ENCODE results near the gene HSF2BP.
A peak's percentile ranks its signal among the peaks of the same experiment; 100 is the strongest.
"Not testable (repeated sequence)": the region's sequence is repeated elsewhere in the genome, so short reads cannot be mapped to it uniquely, and the experiment has no call there.

The HSF2BP gene

DNA sequence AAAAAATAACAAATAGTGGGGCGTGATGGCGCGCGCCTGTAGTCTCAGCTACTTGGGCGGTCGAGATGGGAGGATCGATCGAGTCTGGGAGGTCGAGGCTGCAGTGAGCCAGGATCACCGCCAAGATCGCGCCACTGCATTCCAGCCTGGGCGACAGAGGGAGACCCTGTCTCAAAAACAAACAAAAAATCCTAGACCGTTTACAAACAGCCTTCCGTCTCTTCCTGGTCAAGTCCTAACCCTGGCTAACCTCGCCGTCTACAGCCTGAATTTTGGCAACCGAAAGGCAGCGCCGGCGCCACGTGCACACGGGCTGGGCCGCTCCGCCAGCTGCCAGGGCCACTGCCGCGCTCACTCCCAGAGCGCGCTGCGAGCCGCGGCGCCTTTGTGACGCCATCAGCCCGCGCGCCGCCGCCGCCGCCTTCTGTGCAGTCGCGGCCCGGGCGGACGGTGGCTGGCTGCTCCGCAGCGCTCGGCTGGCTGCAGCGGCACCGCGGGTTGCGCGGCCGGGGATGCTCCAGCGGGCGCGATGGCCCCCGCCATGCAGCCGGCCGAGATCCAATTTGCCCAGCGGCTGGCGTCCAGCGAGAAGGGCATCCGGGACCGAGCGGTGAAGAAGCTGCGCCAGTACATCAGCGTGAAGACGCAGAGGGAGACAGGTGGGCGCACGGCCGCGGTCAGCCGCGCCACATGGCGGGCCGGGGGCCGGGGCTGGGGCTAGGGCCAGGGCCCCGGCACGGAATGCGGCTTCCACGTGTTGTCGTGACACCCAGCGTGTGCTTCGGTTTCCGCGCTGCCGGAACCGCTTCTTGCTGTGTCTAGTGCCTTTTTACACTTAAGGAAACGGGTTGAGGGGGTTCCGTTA, at the start of gene HSF2BP, which contains the start of gene RRP1B:
Gene HSF2BP, minus strand, starts transcription at position 353 of the 865 bp plus-strand sequence. CDS start 1,392 bp downstream, outside the sequence.
Gene RRP1B, plus strand, starts transcription at position 425 of the 865 bp plus-strand sequence. Its CDS starts 105 bp downstream, at position 530.
- peak; percentile 92 for DNase-seq

DNA sequence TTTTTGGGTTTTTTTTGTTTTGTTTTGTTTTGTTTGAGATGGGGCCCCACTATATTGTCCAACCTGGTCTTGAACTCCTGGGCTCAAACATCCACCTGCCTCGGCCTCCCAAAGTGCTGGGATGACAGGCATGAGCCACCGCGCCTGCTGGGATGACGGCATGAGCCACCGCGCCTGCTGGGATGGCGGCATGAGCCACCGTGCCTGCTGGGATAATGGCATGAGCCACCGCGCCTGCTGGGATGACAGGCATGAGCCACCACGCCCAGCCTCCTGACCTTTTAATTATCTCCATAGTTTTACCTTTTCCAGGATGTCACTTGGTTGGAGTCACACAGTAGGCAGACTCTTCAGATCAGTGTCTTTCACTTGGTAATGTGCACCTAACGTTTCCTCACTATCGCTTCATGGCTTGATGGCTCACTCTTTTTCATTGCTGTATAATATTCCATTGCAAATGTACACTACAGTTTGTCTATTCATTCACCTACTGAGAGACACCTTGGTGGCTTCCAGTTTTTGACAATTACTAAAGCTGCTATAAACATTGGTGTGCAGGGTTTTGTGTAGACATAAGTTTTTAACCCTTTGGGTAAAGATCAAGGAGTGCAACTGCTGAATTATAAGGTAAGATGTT, 49.6 kb upstream of the HSF2BP start:
- no peak for DNase-seq

DNA sequence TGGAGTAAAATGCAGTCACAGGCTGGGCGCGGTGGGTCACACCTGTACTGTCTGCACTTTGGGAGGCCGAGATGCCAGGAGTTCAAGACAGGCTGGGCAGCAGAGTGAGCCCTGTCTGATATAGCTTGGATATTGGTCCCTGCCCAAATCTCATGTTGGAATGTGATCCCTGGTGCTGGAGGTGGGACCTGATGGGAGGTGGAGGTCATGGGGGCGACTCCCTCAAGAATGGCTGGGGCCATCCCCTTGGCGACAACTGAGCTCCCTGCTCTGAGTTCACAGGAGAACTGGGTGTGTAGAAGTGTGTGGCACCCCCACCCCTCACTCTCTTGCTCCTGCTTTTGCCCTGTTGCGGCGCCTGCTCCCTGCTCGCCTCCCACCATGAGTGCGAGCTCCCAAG, 48.2 kb upstream of the HSF2BP start:
- DNase-seq, result no peak

DNA sequence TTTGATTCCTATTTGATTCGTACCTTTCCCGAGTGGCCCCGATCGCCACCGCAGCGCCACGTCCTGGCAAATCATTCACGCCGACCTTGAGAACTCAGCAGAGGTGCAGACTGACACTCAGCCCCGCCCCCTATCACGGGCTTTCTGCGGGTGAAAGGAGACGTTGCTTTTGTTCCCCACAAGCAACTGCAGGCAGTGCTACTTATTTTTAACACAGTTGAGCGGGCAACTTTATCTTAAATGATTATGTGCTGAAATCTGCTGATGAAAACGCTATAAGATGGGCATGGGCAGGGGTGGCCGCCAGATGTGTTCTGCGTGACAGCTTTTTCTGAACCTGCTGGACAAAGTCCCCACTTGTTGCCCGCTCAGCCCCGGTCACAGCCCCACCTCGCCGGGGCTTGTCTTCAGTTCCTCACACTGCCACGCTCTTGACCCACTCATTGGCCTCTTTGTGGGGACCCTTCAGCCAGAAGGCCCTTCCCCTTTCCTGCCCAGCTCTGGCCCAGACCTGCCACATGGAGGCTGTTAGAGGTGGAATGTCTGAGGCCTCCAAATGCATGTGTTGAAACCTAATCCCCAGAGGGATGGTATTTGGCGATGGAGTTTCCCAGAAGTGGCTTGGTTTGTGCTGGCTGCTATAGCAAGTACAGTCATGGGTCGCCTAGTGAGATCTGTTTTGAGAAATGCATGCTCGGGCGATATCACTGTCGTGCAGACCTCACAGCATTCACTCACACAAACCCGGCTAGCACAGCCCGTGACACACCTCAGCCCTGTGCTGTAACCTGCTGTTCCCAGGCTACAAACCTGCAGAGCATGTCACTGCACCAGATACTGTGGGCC, 44.0 kb upstream of the HSF2BP start:
- DNase-seq, result no peak

DNA sequence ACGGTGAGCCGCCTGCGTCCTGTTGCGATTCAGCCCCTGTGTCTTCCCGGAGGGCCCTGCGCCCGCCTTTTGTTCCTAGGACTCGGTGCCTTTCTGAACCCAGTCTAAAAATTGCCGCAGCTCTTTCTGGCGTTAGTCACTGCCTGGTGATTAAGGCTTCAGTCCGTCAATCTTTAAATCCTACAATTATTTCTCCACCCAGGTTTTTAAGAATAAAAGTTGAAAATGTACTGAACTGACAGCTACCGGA, 43.4 kb upstream of the HSF2BP start:
- DNase-seq, result no peak

DNA sequence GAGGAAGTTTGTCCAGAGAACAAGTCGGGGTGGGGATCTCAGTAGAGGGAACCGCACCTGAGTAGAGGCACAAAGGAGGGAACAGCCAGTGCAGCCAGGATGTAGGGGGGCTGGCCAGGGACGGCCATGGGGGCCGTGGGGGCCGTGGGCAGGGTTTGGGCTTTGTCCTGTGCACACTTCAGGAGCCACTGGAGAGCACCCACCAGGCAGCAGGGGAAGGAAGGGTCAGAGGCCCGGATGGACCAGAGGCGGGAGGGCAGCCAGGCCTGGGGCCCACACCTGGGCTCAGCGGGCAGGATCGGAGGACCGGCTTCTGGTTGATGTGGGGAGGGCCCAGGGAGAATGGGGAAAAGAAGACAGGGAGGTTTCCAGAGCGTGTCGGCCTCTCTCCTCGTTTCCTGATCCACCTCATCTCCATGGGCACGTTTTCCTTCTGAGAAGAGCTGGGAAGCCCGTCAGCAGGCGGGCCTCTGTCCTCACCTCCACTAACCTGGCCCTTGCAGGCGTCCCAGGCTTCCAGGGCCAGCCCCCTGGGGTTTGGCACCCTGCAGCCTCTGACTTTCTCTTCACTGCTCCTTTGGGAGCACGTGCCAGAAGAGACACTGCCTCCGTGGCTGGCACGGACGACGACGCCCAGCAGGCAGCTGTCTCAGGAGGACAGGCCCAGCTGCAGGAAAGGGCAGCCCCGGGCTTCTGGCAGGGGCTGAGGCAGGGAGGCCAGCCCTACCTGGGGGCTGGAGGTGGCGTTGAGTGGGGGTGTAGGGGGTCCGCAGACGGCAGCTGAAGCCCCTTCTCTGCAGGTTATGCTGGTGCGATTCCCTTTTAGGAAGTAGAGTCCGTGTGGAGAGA, 42.9 kb upstream of the HSF2BP start:
- no peak for DNase-seq

DNA sequence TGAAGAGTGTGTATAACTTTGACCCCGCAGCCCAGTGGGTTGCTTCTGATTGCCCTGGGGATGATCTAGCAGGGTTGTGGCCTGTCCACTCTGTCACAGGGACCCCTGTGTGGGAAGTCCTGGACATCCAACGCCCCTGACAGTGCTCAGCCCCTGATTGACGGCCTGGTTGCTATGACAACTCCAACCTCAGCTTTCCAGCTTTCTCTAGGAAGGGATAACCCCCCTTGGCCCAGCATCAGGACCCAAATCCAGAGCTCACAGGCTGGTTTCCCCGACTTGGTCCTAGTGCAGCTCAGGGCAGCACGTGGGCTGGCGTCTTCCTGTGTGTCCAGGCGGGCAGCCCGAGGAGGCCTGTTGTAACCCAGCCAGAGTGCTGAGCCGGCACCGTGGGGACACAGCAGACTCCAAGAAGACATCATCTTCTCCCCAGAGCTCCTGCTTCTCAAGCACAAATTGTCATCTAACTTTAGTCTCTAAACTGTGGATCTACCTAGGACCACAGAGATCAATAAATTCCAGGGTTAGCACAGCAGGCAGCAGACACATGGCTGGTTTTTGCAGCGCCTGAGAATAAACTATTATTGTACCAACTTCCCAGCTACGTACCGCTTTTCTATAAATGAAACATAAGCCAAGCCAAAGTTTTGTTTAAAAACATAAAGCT, 40.8 kb upstream of the HSF2BP start:
- no peak for DNase-seq

DNA sequence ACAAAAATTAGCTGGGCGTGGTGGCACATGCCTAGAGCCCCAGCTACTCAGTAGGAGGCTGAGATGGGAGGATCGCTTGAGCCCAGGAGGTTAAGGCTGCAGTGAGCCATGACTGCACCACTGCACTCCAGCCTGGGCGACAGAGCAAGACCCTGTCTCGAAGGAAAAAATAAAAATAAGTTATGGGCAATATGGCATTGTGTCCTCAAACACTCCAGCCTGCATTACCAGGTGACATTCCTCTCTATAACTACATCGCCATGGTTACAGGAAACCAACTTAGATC, 40.1 kb upstream of the HSF2BP start:
- DNase-seq, result not testable (repeated sequence)

DNA sequence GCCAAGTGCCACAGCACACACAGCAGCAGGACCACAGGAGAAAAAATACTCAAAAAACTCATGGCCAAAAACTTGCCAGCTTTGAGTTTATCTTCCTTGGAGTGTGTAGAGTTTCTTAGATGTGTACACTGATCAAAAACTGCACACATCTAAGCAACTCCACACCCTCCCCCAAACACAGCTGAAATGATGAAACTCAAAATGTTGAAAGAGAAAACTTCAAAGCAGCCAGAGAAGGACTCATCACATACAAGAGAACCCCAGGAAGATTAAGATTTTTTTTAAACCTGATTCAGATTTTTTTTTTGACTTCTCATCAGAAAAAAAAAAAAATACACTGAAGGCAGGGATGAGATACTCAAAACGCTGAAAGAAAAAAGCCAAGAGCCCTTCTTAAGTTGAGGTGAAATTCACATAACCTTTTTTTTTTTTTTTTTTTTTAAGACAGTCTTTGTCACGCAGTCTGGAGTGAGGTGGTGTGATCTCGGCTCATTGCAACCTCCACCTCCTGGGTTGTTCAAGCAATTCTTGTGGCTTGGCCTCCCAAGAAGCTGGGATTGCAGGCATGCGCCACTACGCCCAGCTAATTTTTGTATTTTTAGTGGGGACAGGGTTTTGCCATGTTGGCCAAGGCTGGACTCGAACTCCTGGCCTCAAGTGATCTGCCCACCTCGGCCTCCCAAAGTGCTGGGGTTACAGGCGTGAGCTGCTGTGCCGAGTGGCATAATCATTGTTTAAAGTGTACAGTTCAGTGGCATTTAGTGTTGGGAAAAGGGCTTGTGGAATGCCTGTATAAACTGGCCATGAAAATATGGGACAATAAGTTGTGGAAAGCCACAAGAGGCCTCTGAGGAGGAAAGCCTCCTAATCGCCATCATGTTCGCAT, 38.7 kb upstream of the HSF2BP start:
- peak; percentile 16 for DNase-seq

DNA sequence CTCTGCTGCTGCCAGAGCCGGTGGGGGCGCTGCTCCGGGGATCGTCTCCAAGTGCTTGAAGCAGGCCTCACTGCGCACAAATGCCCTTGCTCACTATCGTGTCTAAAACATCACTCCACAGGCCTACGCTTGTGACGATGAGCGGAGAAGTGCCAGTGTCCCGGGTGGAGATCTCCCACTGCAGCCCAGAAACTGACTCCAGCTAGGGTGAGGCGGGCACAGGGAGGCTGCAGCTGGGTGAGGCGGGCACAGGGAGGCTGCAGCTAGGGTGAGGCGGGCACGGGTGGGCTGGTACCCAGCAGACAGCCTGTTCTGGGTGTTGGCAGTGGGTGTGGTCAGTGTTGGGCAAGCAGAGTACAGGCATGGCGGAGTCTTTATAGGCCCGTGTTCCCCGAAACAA, 36.9 kb upstream of the HSF2BP start:
- peak; percentile 22 for DNase-seq

DNA sequence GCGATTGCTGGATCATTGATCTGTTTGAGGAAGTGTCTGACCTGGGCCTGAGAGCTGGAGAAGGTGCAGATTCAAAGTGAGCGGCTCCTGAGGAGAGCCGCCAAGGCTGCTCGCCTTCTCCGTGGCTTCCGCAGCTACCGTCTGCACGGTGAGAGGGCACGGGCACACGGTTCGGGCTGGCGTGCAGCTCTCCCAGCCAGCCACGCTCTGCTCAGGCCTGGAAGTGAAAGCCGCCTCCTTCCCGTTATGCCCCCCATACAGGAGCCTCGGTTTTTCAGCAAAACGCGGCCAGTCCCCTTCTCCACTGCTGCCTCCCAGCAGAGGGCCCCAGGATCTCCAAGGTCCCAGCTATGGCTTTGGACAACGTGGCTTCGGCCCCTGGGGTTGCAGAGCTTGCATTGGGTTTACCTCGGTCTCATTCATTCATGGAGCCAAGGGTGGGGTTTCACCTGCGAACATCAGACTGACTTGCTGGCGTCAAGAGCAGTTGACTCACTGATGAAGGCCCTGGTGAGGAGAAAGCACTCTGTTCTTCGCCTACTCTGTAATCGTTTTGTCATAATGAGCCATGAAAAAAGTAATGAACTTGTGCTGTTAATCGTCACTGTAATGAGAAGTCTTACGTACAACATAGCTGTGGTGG, 35.3 kb upstream of the HSF2BP start:
- DNase-seq, result peak; percentile 41

DNA sequence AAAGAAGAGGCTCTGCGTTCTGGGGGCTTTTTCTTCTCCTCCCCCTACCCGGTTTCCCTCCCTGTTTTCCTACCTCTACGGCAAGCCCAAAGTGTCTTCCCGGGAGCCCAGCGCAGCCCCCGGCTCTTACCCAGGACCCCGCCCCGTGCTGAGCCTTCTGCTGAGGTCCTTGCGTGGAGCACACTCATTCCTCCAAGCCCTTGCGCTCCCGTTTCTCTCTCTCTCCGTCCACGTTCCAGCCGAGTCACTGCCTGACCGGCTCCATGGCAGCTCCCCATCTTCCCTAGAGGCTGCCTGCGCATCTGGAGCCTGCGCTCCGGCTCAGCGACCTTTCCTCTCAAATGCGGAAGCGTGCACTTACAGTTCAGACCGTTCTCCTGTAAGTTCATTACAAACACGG, 34.7 kb upstream of the HSF2BP start:
- peak; percentile 27 for DNase-seq

DNA sequence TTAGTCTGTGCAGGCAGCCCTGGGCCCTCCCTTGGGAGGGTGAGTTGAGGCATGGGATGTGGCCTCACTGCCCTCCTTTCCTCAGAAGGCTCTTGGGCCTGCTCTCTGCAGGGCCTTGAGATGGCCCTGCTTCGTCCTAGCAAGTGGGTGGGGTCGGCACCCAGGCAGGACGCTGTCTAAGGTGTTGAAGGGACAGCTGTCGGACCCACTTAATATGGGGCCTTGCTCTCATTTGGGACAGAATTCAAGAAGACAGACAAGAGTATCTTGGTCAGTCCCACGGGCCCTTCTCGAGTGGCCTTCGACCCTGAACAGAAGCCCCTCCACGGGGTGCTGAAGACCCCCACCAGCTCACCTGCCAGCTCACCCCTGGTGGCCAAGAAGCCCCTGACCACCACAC, 33.7 kb upstream of the HSF2BP start:
- DNase-seq, result peak; percentile 45

DNA sequence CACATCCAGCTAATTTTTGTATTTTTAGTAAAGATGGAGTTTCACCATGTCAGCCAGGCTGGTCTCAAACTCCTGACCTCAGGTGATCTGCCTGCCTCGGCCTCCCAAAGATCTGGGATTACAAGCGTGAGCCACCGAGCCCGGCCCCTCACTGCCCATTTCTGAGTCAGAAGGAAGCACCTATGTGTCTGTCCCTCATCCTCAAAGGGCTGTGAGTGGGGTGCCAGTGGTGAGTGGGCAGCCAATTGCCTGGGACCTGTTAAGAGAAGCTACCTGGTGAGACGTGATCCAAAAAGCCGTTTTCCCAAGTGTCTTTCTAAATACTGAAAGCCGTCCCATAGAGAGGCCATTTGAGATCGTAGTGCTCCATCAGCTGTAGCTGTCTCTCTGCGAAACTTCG, 32.5 kb upstream of the HSF2BP start:
- DNase-seq, result peak; percentile 42

DNA sequence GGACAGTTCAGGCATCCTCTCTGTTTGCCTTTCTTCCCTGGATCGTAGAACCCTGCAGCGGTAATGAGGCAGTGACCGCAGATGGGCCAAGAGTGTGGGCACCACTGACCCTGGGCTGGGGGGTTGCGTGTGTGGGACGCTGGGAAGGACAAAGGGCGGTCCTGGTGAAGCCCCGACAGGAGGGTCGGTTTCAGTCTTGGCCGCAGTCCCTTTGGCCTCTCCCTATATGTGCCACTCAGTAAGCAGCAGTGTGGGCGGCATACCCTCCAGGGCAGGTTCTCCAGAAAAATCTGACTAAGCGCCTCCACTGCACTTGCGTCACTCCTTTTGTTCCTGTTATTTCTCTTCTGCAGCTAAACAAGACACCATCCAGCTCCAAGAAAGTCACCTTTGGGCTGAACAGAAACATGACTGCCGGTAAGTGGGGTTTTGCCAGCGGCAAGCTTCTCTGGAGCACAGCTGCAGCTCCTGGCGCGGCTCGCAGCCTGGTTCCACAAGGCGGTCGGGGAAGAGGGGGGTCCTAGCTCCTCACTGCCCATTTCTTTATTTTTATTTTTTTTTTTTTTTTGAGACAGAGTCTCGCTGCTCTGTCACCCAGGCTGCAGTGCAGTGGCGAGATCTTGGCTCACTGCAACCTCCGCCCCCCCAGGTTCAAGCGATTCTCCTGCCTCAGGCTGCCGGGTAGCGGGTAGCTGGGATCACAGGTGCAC, 32.0 kb upstream of the HSF2BP start:
- peak; percentile 46 for DNase-seq

DNA sequence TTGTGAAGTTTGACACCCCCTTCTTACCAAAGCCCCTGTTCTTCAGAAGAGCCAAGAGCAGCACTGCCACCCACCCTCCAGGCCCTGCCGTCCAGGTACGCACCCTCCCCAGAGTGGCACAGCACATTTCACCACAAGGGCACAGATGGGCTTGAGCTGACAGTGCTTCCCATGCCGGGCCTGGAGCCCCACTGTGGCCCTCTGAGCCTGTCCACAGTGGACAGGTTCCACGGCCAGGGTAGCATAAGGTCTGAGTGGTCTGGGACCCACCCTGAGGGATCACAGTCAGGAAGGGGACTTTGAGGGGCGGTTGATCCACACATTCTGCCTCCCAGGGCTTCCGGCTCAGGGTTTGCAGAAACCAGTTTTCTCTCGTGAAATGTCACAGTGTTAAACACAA, 31.1 kb upstream of the HSF2BP start:
- peak; percentile 51 for DNase-seq

DNA sequence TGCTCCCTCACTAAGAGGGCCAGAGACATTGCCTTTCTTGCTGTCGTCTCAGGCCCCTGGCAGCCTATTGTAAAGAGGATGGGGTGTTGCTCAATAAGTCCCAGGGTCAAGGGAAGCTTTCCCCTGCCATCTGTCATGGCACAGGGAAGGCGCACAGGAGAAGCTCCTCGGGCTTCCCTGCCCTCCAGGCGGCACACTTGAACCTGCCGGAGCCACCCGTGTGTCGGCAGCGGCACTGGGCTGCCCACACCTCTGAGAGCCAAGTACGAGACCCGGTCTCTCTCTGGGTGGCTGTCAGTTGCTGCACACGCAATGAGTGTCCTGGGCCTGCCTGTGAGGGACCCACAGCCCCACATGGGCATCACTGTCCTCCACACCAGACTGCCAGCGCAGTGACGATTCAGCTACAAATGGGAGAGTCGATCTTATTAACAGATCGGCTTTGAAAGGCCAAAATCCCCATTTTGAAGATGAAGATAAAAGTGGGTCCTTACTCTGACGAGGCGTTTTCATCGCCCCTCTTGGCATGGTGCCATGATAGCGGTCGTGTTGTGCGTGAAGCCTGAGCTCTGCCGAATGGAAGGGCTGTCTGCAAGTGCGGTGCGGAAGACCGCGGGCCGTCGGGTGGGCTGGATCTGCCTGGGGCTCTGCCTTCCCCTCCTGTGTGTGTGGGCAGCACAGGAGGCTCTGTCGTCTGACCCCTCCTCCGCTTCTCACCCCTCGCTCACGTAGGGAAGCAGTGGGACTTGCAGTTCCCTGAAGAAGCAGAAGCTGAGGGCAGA, 30.5 kb upstream of the HSF2BP start:
- peak; percentile 33 for DNase-seq

DNA sequence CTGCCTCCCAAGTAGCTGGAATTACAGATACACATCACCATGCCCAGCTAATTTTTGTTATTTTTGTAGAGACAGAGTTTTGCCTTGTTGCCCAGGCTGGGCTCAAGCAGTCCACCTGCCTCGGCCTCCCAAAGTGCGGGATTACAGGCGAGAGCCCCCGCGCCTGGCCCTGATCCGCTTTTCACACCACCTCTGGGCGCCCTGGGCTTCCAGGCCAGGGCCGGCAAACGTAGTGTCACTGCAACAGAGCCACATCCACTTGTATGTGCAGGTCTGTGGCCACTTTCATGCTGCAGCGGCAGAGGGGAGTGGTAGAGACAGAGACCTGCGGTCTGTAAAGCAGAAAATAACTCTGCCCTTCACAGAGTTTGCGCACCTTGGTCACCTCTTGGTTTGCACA, 29.6 kb upstream of the HSF2BP start:
- DNase-seq, result no peak

Measured in activated effector memory CD4-positive, alpha-beta T cell treated with anti-CD3 and anti-CD28 coated beads, Interleukin-2, amount 50 U/mL, for 16 hours (primary cell).